GM23338 (cell line): Measurements from ENCODE around the gene CABYR.

ENCODE experiments used
- ETS1 ChIP-seq: IDR thresholded peaks from 2 replicates; pipeline ENCODE4 v1.6.1; 2016; ENCODE audit warnings: antibody characterized with exemption
- EZH2phosphoT487 ChIP-seq: fragments of 200-600 bp; sonication (generic); IDR thresholded peaks from one replicate; pipeline ENCODE4 v1.8.1; 2018; ENCODE audit warnings: antibody characterized with exemption; ENCODE audit not compliant: unreplicated experiment
- POLR2AphosphoS5 ChIP-seq: IDR thresholded peaks from 2 replicates; pipeline ENCODE4 v1.6.1; 2016; ENCODE audit warnings: antibody characterized with exemption, low read depth
- TF ChIP-seq, protein P1 (sequence below): IDR thresholded peaks from one replicate; pipeline ENCODE4 v1.6.1; 2018; ENCODE audit warnings: antibody characterized with exemption; ENCODE audit not compliant: unreplicated experiment
- TF ChIP-seq, protein P2 (sequence below), 2 experiments: fragments of 200-600 bp in 1 of 2; sonication (generic) in 1 of 2; conservative IDR thresholded peaks; 2 replicates each; pipeline versions ENCODE4 v1.5.1 to v1.6.1; 2016 to 2017; ENCODE audit warnings: antibody characterized with exemption in 2 of 2, low read depth in 2 of 2, mild to moderate bottlenecking in 2 of 2, moderate library complexity in 1 of 2

DNA sequence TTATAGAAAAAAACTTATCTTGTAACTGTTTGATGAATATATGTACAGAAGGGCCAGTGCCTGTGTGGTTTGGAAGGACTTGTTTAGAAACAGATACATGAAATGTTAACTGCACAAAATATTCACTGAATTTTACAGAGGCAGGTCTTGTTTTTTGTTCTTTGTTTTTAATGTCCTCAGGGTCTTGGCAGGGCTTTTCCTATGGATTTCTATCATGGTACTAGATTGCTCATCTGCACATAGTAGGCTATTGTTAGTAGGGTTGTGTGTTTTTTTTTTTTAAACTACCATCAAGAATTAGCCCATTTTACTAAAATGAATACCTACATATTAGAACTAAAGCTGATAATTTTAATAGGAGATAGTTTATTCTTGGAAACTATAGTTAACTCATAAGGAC lies 3.5 kb downstream of the CABYR start:
- TF ChIP-seq, protein P1, sequence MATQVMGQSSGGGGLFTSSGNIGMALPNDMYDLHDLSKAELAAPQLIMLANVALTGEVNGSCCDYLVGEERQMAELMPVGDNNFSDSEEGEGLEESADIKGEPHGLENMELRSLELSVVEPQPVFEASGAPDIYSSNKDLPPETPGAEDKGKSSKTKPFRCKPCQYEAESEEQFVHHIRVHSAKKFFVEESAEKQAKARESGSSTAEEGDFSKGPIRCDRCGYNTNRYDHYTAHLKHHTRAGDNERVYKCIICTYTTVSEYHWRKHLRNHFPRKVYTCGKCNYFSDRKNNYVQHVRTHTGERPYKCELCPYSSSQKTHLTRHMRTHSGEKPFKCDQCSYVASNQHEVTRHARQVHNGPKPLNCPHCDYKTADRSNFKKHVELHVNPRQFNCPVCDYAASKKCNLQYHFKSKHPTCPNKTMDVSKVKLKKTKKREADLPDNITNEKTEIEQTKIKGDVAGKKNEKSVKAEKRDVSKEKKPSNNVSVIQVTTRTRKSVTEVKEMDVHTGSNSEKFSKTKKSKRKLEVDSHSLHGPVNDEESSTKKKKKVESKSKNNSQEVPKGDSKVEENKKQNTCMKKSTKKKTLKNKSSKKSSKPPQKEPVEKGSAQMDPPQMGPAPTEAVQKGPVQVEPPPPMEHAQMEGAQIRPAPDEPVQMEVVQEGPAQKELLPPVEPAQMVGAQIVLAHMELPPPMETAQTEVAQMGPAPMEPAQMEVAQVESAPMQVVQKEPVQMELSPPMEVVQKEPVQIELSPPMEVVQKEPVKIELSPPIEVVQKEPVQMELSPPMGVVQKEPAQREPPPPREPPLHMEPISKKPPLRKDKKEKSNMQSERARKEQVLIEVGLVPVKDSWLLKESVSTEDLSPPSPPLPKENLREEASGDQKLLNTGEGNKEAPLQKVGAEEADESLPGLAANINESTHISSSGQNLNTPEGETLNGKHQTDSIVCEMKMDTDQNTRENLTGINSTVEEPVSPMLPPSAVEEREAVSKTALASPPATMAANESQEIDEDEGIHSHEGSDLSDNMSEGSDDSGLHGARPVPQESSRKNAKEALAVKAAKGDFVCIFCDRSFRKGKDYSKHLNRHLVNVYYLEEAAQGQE, result no peak
- TF ChIP-seq, protein P2, sequence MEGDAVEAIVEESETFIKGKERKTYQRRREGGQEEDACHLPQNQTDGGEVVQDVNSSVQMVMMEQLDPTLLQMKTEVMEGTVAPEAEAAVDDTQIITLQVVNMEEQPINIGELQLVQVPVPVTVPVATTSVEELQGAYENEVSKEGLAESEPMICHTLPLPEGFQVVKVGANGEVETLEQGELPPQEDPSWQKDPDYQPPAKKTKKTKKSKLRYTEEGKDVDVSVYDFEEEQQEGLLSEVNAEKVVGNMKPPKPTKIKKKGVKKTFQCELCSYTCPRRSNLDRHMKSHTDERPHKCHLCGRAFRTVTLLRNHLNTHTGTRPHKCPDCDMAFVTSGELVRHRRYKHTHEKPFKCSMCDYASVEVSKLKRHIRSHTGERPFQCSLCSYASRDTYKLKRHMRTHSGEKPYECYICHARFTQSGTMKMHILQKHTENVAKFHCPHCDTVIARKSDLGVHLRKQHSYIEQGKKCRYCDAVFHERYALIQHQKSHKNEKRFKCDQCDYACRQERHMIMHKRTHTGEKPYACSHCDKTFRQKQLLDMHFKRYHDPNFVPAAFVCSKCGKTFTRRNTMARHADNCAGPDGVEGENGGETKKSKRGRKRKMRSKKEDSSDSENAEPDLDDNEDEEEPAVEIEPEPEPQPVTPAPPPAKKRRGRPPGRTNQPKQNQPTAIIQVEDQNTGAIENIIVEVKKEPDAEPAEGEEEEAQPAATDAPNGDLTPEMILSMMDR (conservative IDR thresholded peaks at IDR 0.05; ENCODE audit: low read depth in 2 of 2), result no peak
- TF ChIP-seq EZH2phosphoT487 (no peak), ETS1 (no peak), POLR2AphosphoS5 (no peak)
